Right lobe of liver (tissue), 4 donors: ENCODE measurements around the gene CCNA2.

Source experiments
- POLR2A ChIP-seq: fragments of 450-650 bp; IDR thresholded peaks from one replicate; pipeline ENCODE4 v1.6.1; 2017; ENCODE audit warnings: antibody characterized with exemption, mild to moderate bottlenecking
- TF ChIP-seq, protein P1 (sequence below), 4 donors: fragments of 200-600 bp in 3 of 4; fragments of 450-650 bp in 1 of 4; IDR thresholded peaks; one replicate each; pipeline versions ENCODE4 v1.5.1 to v1.8.0; 2016 to 2022; ENCODE audit warnings: antibody characterized with exemption in 4 of 4, mild to moderate bottlenecking in 2 of 4
- donor health status: DM: no; HTN: no; CAD: no.
- donor health status: DM: no; HTN: no; CAD: no.
- donor health status: DM: no; HTN: yes; CAD: no.

DNA sequence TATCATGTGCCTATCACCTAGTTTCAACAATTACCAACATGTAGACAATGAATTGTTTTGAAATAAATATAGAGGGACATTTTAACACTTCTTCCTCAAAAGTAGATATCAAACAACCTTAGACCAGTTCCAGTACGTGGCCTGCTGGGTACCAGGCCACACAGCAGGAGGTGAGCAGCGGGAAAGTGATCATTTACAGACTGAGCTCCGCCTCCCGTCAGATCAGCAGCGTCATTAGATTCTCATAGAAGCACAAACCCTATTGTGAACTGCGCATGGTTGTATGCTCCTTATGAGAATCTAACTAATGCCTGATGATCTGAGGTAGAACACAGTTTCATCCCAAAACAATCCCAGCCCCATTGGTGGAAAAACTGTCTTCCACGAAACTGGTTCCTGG is 40.1 kb upstream of the CCNA2 start:
- TF ChIP-seq POLR2A, result no peak
- TF ChIP-seq, protein P1, sequence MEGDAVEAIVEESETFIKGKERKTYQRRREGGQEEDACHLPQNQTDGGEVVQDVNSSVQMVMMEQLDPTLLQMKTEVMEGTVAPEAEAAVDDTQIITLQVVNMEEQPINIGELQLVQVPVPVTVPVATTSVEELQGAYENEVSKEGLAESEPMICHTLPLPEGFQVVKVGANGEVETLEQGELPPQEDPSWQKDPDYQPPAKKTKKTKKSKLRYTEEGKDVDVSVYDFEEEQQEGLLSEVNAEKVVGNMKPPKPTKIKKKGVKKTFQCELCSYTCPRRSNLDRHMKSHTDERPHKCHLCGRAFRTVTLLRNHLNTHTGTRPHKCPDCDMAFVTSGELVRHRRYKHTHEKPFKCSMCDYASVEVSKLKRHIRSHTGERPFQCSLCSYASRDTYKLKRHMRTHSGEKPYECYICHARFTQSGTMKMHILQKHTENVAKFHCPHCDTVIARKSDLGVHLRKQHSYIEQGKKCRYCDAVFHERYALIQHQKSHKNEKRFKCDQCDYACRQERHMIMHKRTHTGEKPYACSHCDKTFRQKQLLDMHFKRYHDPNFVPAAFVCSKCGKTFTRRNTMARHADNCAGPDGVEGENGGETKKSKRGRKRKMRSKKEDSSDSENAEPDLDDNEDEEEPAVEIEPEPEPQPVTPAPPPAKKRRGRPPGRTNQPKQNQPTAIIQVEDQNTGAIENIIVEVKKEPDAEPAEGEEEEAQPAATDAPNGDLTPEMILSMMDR (IDR thresholded peaks at IDR 0.05), result no peak
